GM19463 (cell line): ENCODE measurements around the gene AFAP1L2.

Source experiments
- ATAC-seq: cut with Tn5 transposase; IDR thresholded peaks from one replicate; pipeline ENCODE4 v1.9.1; 2021; ENCODE audit warnings: mild to moderate bottlenecking, moderate library complexity; ENCODE audit not compliant: unreplicated experiment

Gene AFAP1L2

DNA sequence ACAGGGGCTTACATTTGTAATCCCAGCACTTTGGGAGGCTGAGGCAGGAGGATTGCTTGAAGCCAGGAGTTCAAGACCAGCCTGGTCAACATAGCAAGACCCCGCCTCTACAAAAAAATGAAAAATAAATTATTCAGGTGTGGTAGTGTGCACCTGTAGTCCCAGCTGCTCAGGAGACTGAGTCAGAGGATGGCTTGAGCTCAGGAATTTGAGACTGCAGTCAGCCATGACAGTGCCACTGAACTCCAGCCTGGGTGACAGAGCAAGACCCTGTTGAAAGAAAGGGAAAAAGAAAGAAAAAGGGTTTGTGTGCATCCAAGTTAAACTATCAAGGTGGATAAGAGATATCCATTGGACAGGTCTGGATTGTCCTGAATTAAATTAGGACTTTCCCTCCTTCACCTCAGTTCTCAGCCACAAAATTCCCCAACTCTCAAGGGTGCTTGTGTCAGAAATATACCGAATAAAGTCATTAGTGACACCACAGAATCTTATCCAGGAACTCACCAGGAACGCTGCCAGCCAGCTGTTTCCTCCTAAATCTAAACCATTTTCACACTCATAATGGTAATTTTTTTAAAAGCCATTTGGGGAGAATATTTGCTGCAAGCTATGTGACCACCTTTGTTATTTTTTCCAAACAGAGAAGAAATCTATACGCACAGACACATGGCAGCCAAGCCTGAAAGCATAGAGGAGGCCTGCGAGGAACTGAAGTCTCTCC, 12.0 kb downstream of the AFAP1L2 start:
- ATAC-seq, result no peak

DNA sequence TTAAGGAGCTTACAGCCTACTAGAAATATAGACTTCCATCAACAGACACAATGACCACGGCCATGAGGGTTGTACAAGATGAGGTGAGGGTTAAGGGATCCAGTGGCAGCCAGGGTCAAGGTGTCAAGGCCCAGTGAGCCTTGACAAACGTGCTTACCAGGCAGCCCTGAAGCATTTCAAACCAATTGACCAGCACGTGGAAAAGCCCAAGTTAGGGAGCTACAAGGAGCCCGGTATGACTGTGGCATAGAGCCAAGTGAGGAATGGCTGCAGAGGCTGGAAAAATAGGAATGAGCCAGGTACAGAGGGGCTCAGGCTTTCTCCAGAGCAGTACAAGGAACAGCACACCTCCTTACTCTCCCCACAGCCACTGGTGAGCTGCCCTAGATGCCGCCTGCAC, 12.7 kb downstream of the AFAP1L2 start:
- ATAC-seq, result no peak

DNA sequence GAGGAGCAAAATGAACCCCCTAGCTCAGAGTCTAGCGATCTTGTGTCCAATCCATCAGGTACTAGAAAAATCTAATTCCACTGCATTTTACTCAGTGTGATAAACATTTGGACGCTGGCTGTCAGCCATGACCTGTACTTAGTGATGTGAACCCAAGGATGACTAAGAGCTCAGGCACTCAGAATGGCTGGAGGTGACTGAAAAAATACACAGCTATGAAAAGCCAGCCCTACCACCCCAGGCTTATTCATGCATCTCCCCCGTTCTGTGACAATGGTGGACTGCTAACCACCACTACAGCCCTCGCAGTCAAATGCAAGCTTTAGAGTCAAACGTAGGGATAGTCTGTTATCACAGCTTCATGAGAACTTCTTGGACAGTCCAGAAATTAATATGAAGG, 14.9 kb downstream of the AFAP1L2 start:
- no peak for ATAC-seq

DNA sequence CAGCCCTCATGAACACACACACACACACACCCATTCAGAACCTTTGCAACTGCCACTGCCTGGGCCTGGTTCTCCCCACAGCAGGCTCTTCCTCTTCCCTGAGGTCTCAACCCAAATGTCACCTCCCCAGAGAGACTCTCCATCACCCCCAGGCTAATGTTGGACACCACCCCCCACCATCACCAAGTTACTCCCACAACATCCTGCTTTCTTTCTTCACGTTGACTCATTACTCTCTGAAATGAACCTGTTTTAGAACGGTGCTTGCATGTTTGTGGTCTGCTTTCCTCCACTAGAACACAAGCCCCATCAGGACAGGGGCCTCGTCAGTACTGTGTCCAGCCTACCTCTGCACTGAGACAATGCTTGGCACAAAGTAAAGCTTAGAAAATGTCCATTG, 16.0 kb downstream of the AFAP1L2 start:
- peak; percentile 70 for ATAC-seq

DNA sequence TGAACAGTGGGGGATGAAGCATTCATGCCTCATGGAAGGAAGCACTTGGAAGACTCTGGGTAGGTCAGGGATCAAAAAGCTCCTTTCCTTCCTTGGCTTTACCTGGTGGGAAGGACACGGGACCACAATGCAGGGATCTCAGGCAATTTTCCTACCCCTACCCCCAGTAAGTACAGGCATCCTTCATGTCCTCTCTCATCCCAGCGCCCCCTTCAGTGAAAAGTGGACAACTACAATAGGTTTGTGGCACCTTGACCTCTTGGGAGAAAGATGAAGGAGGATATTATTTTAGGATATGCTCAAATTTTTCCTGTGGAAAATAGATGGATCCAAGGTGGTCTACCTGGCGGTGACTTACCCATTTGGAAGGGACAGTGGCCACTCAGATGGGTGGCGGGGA, 16.5 kb downstream of the AFAP1L2 start:
- no peak for ATAC-seq

DNA sequence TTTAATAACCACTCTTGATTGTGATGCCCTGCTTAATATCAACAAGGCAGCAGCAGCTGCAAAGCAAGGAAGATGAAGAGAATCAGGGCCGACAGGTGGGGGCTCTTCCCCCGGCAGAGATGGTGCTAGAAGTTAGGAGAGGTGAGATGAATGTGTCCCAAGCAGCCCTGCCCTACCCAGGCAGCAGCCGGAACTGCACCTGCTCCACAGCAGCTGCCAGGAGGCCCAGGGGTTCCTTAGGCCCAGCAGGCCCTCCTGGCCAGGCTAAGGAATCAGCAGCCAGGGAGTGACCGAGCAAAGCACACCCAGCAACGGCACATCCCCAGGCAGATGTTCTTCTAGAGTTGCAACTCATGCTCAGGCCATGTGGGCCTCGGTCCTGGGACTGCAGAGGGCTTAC, 17.9 kb downstream of the AFAP1L2 start:
- ATAC-seq, result no peak

DNA sequence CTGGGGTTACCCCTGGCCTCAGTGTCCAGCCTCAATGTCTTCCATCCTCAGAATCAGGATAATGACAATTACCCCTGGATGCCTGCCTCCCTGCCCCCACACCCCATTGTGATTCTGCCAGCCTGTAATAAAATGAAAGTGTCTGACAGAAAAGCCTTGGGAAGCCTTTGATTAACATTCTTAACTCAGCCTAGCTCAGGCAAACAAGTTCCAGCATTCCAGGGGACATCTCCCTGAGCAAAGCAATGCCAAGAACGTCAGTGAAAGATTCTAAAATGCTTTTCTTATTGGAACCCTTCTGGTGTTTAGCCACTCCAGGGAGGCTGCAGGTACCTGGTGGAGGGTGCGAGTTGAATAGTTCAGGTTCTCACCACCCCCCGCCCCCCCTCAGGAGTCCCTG, 18.7 kb downstream of the AFAP1L2 start:
- no peak for ATAC-seq

DNA sequence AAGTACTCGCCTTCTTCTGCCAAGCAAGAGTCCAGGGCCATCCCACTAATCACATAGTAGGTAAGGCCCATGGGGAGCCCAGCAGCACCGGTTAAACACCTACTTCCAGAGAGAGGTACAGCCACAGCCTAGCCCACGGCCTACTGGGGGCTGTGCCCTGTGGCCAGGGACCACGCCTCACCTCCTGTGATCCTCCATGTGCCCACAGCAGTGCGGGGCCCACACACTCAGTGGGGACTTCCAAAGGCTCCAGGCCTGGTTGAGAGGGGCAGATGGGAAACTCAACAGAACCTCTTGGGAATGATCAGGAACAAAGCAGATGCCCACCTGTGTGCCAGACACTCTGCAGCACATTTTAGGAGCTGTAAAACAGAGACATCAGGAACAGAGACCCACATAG, 19.7 kb downstream of the AFAP1L2 start:
- ATAC-seq, result no peak

DNA sequence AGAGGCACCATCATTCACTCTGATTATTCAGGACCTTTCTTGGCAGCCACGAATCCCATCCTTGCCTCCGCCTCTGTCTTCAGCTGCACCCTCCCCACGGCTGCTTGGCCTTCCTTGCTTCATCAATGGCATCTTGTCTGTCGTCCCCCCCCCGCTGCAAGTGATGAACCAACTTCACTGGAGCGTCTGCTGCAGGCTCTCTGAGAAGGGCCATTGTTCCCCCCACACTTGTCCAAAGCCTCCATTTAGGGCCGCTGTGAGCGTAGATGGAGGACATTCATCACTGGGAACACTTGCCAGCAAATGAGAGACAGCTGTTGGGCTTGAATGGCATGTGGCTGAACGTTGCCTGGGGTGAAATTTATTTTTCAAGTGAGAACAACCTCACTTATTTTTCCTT, 20.1 kb downstream of the AFAP1L2 start:
- no peak for ATAC-seq

DNA sequence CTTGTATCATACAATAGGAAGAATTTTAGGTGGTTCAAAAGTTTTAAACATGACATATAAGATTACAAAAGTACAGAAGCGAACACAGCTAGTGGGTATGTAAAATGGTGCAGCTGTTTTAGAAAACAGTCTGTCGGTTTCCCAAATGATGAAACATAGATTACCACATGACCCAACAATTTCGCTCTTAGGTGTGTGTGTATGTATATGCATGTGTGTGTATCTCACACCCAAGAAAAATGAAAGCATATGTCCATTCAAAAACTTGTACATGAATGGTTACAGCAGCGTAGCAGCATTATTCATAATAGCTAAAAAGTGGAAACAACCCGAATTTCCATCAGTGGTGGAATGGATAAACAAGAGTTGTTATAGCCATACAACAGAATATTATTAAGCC, 23.5 kb downstream of the AFAP1L2 start:
- no peak for ATAC-seq

DNA sequence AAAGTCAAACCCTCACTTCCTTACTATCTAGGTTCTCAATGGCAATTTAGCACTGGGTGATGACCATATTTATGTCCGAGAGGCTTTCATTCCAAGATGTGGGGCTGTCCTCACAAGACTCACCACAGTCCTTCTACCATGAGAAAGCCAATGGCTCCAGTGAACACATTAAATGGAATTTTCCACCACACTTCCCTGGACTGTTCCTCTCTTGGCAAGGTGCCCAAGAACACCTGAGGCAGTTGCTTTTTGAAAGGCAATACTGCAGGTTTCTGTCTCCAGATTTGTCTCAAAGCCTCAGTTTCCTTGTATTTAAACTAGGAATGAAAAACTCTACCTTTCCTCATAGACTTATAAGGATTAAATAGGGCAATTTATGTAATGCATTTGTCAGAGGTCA, 24.2 kb downstream of the AFAP1L2 start:
- ATAC-seq, result no peak

DNA sequence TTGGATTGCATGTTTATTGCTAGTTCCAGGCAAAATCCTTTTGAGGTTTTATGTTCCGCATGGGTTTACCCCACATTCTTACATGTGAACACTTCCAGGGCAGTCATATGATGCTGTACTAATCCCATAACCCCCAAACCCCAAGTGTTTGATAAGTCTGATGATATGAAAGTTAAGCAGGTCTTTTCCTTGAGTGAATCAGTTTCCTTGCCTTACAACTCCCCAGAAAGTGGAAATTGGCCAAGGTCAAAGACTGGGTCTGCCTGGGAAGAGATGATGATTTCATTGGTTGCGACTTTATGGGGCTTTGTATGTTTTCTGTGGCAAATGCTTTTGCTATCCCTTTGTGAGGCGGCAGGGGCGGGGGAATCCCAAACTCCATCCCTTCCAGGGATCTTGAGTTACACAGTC, 24.7 kb downstream of the AFAP1L2 start:
- no peak for ATAC-seq

DNA sequence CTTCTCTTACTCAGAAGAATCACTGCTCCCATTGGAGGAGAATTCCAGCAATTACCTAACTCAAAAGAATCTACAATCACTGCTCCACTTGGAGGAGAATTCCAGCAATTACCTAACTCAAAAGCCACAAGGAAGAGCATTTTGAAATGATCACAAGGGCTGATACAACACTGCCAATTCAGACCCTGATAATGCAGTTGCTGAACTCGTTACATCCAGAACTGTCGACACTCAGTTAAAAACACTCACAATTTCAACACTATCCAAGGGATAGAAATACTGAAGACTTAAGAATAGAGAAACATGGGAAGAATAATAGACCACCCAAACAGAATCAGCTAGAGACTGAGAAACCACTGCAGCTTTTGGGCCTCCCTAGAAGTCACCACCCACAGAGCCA, 27.8 kb downstream of the AFAP1L2 start:
- ATAC-seq, result no peak

DNA sequence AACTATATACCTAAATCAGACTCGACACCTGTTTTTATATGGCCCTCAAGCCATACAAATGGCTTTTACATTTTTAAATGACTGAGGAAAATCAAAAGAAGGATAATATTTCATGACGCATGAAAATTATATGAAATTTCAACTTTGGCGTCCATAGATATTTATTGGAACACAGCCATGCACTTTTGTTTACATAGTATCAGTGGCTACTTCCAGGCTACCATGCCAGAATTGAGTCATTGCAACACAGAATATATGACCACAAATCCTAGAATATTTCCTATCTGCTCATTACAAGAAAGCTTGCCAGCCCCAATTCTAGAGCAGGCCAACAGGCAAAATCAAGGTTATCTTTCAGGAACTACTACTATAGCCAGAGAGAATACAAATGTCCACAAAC, 29.3 kb downstream of the AFAP1L2 start:
- no peak for ATAC-seq

DNA sequence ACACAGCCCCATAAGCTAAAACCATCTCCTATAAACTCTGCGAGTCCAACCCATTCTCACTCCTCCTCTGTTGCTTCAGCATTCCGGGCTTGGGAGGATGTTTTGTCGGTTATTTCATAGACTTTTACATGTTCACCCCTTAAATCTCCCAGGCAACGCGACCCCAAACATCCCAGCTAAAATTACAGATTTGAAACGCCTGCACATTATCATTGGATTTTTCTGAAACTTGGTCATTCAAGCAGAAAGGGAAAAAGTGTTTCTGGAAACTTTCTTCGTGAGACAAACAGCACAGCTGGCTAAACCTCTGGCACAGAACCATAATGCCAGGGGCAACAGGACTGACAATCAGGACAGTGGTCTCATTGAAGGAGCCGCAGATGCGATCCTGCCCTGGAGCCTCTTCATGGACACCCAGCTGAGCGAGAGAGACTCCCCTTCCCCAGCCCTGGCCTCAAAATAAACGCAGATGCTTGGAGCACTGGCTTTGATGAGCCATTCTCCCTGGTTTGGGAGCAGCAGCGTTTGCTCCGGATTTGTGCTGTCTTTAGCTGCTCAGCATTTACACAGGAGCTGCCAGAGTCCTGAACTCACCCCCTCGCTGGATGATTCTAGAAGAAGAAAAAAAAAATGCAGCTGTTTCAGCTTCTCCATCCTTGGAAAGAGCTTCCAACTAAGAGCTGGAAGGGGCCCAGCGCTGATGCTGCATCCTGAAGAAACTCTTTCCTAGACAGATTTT, 30.1 kb downstream of the AFAP1L2 start:
- no peak for ATAC-seq

DNA sequence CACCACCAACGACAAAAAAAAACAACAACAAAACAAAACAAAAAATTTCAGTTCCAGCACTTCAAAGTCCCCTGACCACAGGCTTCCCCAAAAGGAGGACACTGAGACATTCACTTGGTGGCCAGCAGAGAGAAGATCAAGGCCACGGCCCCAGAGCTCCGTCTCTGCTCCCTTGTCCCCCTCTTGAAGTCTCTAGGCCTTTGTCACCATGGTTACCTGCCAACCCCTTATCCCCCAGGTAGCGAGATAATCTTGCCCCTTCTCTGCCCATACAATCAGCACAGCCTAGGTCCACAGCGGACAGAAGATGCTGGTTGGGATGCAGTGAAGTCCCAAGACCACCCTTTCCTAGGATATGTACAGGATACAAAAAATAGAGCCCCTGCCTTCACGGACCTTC, 30.7 kb downstream of the AFAP1L2 start:
- ATAC-seq, result no peak

DNA sequence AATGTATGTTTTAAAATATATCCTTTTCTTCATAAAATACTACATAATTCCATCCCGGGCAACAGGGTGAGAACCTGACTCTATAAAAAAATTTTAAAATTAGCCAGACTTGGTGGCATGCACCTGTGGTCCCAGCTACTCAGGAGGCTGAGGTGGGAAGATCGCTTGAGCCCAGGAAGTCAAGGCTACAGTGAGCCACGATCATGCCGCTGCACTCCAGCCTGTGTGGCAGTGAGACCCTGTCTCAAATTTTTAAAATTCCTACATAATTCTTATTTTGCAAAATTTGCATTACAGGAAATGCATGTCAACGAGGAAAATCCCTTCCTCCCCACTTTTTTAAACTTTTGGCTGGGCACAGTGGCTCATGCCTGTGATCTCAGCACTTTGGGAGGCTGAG, 31.3 kb downstream of the AFAP1L2 start:
- ATAC-seq, result no peak

DNA sequence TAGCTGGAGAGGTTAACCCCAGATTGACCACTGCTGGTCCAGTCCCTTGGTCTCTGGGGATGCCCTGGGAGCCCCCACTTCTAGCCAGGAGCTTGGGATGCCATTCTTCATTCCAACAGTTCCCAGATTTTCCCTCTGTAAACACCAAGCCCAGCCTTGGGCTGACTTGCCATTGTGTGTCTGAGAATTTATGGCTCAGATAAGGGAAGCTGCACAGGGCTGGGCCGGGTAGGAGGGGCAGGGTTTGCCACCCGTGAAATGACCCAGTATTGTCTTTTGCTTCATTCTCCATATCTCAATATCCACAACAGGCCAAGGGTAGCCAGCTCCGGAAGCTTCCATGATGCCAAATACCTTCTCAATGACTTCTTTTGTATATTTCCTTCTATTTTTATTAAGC, 32.1 kb downstream of the AFAP1L2 start:
- no peak for ATAC-seq

DNA sequence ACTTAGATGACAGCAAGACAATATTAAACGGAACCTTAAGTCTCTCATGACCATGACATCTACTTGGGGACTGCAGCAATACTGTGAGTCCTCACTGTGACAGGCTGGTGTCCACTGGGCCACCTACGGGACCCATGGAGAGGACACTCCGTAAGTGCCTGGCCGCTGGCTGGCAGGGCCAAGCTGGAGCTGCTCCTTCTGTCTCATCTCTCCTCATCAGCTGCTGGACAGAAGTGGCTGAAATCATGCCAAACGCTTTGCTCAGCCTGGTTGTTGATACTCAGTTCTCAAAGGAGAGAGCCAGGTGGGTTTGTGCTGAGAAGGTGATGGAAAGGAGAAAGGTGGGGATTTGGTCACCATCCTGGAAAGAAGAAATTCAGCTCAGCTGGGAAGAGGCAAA, 33.3 kb downstream of the AFAP1L2 start:
- no peak for ATAC-seq

DNA sequence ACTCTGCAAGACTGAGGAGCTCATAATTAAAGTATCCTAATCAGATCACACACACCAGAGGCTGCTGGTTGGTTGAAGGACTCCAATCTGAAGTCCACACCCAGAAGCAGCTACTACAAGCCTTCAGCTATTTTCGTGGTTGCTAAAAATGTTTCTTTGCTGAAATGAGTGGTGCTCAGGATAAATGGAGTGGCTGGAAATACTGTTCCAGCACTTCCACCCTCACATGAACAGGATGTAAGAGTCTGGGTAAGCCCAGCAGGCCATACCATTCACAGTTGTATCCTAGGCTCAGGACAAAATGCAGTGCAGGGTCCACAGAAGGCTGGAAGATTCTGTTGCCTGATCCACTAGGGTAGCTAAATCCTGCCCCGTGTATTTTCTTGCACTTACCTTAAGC, 34.1 kb downstream of the AFAP1L2 start:
- ATAC-seq, result no peak

DNA sequence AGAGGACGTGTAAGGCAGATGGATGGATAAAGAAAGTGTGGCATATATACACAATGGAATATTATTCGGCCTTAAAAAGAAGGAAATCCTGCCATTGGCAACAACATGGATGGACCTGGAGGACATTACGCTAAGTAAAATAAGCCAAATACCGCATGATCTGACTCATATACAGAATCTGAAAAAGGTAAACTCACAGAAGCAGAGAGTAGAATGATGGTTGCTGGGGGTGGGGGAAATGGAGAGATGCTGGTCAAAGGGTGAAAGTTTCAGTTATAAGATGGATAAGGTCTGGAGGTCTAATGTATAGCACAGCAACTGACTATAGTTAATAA, 36.3 kb downstream of the AFAP1L2 start:
- ATAC-seq, result no peak

DNA sequence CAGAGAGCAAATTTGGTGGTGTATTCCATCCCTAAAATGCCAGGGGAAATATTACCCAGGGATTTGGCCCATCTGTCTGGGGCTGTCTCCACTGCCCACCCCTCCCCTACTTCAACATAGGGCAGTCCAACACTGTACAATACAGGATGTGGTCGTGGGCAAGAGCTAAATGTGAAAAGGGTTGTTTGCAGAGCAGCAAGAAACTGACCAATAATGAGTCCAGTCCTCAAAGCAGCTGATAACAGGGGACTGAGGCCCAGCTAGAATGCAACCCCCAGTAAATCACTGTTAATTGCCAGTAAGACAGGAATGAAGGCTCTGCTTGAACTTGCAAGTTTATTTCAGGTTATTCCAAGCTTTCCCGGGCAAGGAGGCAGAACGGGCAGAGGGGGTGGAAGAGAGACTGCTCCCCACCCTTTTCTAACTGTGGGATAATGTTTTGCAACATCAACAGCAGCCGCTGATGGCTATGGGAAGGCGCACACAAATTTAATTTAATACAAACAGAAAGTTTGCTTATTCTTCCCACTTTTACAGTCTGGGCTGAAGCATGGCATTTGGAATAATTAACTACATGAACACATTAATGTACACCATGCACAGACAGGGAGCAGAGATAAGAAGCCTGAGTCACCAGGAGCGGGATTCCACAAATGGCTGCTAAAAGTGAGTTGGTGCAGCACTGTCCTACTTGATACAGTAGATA, 36.8 kb downstream of the AFAP1L2 start:
- ATAC-seq, result peak; percentile 55
